ENCODE data around the gene ZBTB20.
A peak's percentile ranks its signal among the peaks of the same experiment; 100 is the strongest.

The ZBTB20 gene

GRCh38 chr3:114538211-114538610, 608.9 kb downstream of the ZBTB20 start:
- no peak for DNase-seq (ENCODE audit: low read depth, low spot score)

- DNase-seq (ENCODE audit: low read depth, low spot score), result no peak
Measured at GRCh38 chr3:114528517-114528916, 618.6 kb downstream of the ZBTB20 start.

GRCh38 chr3:114527036-114527644, 619.9 kb downstream of the ZBTB20 start:
- peak; percentile 32 for DNase-seq (ENCODE audit: low read depth, low spot score)

DNA sequence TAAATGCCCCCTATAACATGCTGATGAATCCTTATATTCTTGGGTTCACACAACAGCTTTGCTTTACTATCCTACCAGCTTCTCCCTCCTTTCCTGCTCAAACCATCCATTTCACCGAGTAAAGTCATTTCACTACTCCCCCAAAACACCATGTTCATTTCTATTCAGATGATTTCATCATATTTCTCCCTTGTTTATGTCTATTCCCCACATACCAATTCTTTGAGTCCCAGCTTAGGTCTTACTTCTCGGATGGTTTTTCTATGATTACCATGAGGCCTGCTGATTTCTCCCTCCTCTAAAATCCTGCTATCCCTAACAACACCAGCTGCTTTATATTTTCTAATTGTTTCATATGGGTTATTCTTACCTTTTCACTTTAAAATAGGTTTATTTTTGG, 621.8 kb downstream of the ZBTB20 start:
- DNase-seq (ENCODE audit: low read depth, low spot score), result no peak

DNA sequence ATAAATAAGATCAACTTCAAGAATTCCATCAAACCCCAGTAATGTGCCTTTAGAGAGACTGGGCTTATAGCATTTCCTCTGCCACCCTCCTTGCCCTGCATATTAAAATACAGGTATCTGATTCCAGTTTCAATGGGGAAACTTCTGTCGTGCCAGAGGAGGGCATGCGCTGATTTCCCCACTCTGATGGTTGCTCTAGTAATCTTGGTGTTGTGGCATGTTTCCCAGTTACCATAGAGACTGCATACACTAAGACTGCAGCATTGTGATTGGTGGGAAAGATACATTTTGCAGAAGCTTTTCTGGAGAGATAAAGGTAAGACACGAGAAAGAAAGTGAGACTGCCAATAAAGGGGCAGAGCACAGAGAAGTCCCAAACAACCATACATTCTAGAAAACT, 627.7 kb downstream of the ZBTB20 start:
- peak; percentile 91 for DNase-seq (ENCODE audit: low read depth, low spot score)

DNA sequence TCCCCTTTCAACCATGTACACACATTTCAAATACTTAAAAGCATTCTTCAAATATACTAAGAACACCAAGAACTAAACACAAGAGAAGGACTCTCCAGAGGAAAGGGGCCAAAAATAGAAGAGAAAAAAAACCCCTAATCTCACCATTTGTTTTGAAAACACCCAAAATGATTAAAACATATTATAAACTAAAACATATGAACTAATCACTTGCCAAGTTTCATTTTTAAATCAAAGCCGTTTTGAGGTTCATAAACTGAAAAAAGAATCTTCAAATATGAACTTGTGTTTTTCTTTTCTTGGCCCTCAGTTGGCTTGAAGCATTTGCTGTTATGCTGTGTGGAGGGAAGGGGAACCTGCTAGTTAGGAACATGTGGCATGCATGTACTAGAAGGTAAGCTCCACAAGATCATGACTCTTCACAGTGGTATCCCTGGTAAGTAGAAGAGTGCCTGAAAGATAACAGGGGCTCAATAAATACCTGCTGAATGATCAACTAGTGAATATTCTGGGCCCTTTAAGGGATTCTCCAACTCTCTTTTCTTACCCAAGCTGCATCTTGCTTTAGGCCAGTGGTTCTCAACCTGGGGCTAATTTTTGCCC, 628.8 kb downstream of the ZBTB20 start:
- DNase-seq (ENCODE audit: low read depth, low spot score), result no peak

DNA sequence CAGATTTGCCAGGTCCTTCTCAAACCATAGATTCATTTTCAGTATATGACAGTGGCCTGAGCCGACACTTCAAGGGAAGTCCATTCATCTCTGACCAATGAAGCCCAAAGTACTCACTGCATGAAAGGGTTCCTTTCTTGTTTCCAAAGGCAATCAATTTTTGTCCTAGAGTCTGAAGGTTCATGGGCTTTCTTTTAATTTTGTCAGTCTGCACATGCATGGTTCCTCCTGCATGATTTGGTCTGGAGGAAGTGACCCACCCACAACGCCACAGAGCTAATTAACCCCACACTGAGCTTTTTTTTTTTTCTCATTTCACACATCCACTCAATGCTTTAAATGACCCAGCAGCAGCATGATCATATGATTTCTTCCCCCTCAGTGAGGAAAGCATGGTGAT, 636.9 kb downstream of the ZBTB20 start:
- DNase-seq (ENCODE audit: low read depth, low spot score), result no peak

DNA sequence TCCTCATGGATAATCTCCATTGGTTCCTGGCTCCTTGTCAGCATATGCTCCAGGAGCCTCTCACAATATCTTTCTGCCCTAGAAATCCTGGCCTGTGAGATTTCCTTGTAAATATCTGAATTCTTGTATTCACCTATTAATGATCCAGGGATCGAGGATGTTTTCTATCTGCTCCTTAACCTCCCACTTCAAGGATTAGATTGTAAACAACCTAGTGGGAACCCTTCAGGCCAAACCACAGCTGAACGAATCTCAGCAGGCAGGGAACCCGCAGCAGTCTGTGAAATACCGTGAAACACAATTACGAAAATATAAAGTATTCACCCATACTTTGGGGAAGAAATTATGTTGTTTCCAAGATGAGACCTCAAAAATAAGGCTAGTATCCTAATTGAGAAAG, 637.3 kb downstream of the ZBTB20 start:
- no peak for DNase-seq (ENCODE audit: low read depth, low spot score)

DNA sequence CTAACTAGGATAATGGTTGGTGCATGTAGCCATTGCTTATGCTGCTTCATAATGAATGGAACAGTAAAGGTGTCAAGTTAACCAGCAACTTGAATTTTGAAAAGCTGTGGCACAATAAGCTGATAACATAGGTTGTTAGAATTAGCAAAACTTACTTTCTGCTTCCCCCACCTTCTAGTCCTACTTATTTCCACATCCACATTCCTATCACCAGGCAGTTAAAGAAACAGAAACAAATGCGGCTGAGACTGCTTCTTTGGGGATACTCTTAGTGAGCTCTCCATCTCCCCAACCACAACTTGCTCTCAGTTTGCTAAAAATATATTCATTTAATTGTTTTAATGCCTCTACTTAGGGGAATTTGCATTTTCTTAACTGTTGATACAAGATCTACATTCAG, 638.1 kb downstream of the ZBTB20 start:
- DNase-seq (ENCODE audit: low read depth, low spot score), result peak; percentile 37

DNA sequence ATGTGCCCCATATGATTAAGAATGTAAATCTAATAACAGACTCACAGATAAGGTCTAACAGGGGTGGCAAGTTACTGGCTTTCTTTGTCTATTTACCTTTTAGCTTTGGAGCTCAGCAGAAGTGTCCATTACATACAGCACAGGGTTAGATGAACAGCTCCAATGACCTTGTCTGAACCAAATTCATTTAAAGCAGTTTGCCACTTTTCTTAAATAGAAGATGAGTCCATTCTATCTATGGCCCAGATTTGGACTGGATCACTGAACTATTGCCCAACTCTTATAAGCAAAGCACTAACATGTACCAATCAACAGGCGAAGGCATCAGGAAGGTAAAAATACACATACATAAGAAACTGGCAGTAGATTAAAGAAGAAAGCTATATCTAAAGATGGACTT, 638.9 kb downstream of the ZBTB20 start:
- no peak for DNase-seq (ENCODE audit: low read depth, low spot score)

- peak; percentile 66 for DNase-seq (ENCODE audit: low read depth, low spot score)
Measured at GRCh38 chr3:114506591-114507300, 640.3 kb downstream of the ZBTB20 start.

GRCh38 chr3:114504941-114505628, 642.0 kb downstream of the ZBTB20 start:
- peak; percentile 23 for DNase-seq (ENCODE audit: low read depth, low spot score)

DNA sequence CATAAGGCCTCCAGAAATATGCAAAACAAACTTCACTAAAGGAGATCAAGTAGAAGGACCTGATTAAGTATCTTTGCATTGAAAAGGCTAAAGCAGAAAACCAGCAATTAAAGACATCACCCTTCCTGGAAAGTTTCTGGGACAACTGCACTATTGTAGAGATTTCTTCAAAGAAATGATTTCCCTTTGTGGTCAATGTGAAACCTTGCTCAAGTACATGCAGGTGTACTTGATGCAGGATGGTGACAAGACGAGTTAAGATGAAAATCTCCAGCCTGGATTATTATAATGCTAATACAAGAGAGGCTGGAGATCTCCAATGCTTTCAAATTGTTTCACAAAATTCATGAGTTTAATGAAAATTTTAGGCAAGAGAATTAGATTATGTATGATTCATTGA, 644.9 kb downstream of the ZBTB20 start:
- no peak for DNase-seq (ENCODE audit: low read depth, low spot score)

GRCh38 chr3:114499976-114500375, 647.1 kb downstream of the ZBTB20 start:
- DNase-seq (ENCODE audit: low read depth, low spot score), result peak; percentile 67

DNA sequence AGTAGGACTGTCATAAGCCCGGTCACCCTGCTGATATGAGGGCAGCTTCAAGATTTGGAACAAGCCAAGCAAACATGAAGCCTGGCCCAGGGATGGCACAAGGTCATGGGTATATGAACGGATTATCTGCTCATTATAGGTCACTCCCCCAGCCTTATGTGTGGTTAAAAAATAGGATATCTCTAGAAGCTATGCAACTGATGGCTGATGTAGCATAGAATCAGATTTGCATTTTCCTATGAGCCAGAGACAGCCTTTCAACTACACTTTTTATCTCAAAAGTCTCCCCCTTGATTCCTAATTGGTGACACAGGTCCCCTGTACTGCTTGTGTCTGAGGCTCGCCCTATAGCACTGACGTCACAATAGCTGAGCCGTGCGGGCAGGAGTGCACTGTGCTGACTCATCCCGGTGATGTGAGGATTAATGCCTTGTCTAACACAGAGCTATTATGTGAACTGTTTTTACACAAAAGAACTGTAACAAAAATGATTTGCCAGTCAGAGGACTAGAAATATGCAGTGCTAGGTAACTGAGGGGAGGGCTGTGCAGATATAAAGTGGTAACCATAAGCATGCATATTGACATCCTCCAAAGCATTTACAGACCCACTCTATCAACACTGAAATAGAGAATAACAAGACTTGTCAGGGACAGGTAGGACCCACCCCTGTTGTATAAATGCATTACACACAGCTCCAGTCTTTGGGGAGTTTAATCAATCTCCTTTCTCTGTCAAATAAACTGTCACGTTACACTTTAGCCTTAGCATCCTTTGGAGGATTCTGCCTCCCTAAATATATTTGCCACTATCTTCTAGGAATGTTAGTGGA, 648.3 kb downstream of the ZBTB20 start:
- DNase-seq (ENCODE audit: low read depth, low spot score), result peak; percentile 94

DNA sequence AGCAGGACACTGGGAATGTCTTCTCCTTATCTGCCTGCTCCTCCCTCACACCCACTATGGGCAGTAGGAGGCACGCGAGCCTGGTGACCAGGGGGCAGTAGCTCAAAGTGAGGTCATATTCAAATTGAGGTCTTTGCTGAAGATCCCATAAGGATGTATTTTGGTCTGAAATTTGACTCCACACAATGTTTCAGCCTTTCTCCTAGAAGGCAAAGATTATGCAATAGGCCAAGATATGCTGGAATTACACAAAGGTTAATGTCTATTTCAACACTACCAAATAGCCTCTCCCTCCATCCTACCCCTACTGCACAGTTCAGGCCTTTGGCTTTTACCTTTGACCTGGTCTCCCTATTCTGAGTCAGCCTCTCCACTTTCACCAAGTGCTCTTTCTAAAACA, 650.2 kb downstream of the ZBTB20 start:
- peak; percentile 12 for DNase-seq (ENCODE audit: low read depth, low spot score)

- no peak for DNase-seq (ENCODE audit: low read depth, low spot score)
Measured at GRCh38 chr3:114496466-114496865, 650.6 kb downstream of the ZBTB20 start.

DNA sequence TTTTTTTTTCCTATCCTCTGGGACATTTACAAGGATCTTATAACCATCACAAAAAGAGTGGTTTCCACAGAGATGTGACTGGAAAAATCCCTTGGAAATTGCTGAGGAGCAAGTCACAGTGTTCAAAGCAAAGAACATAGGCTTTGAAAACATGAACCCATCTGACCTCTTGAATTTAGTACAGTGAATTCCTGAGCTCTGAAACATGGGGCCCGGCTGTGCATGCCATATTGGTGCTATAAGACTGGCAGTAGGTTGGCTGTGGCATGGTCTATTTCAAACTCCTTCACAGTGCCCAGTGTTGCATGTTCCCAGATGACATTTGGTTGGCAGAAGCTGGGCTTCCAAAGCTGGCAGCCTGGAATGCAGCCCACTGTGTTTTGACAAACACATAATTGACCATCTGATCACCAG, 651.1 kb downstream of the ZBTB20 start:
- DNase-seq (ENCODE audit: low read depth, low spot score), result peak; percentile 71

DNA sequence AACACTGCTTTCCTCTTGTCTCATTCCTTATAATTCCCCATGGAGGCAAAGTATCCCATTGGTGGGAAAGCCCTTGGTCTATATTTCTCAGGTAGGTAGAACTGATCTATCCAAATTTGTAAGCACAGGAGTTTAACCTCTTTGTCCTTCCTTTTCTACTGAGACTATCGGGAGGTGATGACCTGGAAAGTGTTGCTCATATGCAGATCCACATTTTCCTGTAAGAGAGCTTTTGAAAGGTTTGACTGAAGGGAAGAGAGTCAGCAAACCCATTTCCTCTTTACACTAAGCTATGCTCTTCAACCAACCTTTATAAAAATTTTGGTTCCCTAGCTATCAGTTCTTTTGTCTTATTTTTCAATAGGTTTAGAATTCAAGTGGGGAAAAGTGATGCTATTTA, 652.6 kb downstream of the ZBTB20 start:
- no peak for DNase-seq (ENCODE audit: low read depth, low spot score)

DNA sequence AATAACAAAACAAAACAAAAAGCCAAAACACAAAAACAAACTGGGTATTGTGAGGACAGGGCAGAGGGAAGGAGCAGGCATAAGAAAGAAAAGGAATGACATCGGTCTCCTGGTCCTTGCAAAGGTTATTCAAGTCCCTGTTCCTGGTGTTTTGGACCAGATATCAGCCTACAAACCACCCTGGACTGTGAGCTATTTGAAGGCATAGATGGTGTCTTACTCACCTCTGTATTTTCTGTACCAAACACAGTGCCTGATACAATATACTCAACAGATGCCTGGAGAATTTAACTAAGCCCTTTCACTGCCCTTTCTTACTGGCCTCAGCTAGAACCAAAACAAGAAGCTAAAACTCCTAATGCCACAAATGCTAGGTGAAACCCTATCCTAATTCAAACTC, 656.3 kb downstream of the ZBTB20 start:
- DNase-seq (ENCODE audit: low read depth, low spot score), result no peak

DNA sequence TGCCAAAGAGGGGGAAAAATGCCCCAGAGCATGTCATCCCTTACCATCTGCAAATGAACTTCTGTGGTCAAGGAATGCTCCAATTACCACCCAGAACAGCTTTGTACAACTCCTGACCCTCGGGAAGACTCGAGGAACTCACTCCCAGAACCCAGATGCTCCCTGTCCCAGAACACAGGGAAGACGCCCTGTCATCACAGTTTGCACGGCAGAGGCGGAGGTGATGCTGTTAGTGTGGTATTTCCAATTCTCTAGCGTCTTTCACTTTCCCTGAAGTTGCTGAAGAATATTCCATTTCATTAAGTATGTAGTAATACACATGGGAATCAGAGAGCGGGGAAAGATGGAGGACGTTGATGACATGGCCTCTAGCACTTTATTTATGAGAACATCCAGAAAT, 659.6 kb downstream of the ZBTB20 start:
- no peak for DNase-seq (ENCODE audit: low read depth, low spot score)

GRCh38 chr3:114484919-114485318, 662.2 kb downstream of the ZBTB20 start:
- DNase-seq (ENCODE audit: low read depth, low spot score), result no peak
